Fibroblast of lung (primary cell): ENCODE results near the gene SUV39H1. TPM values are rescaled to one million over a fixed set of nuclear protein-coding genes. Genes with fewer than 3 reads are reported as not detected.

Source experiments
- DNase-seq, 2 donors: peaks; one replicate each; pipeline versions ENCODE4 v3.0.0 to v3.0.0-alpha.2; 2010; ENCODE audit warnings: low read depth in 2 of 2
- H2AFZ ChIP-seq: 2 replicates; pipeline ENCODE4 v1.5.1; 2012; ENCODE audit warnings: low read length, control low read depth, inconsistent platforms
- H3K27ac ChIP-seq: 2 replicates; pipeline ENCODE4 v1.5.1; 2011; ENCODE audit warnings: low read length, control low read depth; ENCODE audit not compliant: insufficient read depth
- H3K27me3 ChIP-seq: 2 replicates; pipeline ENCODE4 v1.5.1; 2011; ENCODE audit warnings: mild to moderate bottlenecking, low read length; ENCODE audit not compliant: control insufficient read depth, insufficient read depth
- H3K36me3 ChIP-seq: 2 replicates; pipeline ENCODE4 v1.5.1; 2011; ENCODE audit warnings: low read length; ENCODE audit not compliant: control insufficient read depth, insufficient read depth
- H3K4me1 ChIP-seq: 2 replicates; pipeline ENCODE4 v1.5.1; 2011; ENCODE audit warnings: low read length; ENCODE audit not compliant: control insufficient read depth, insufficient read depth; ENCODE audit errors: extremely low read depth
- H3K4me2 ChIP-seq: 2 replicates; pipeline ENCODE4 v1.5.1; 2011; ENCODE audit warnings: low read length, control low read depth; ENCODE audit not compliant: insufficient read depth; ENCODE audit errors: extremely low read depth
- H3K4me3 ChIP-seq, 4 experiments: fragments of 200-600 bp in 1 of 4; sonication (generic) in 1 of 4; replicated peaks in 1 of 4; 2 replicates each; pipeline ENCODE4 v1.5.1; 2011 to 2016; ENCODE audit warnings: low read length in 4 of 4, low read depth in 3 of 4, mild to moderate bottlenecking in 3 of 4, control low read depth in 2 of 4, inconsistent platforms in 1 of 4, mixed read lengths in 1 of 4; ENCODE audit not compliant: insufficient read depth in 1 of 4; ENCODE audit errors: control extremely low read depth in 1 of 4
- H3K79me2 ChIP-seq: 2 replicates; pipeline ENCODE4 v1.5.1; 2012; ENCODE audit warnings: mild to moderate bottlenecking, low read length, inconsistent platforms; ENCODE audit not compliant: control insufficient read depth, insufficient read depth
- H3K9ac ChIP-seq: 2 replicates; pipeline ENCODE4 v1.5.1; 2011; ENCODE audit warnings: mild to moderate bottlenecking, low read length, control low read depth; ENCODE audit not compliant: insufficient read depth
- H3K9me3 ChIP-seq: 2 replicates; pipeline ENCODE4 v1.5.1; 2012; ENCODE audit warnings: low read depth, low read length; ENCODE audit not compliant: control insufficient read depth, insufficient read depth
- H4K20me1 ChIP-seq: 2 replicates; pipeline ENCODE4 v1.5.1; 2011; ENCODE audit warnings: low read length; ENCODE audit not compliant: control insufficient read depth, insufficient read depth; ENCODE audit errors: extremely low read depth
- CTCF ChIP-seq, 2 donors: IDR thresholded peaks in 1 of 2; conservative IDR thresholded peaks in 1 of 2; 1 replicate in 1 of 2; 2 replicates in 1 of 2; pipeline ENCODE4 v1.5.1; 2011 to 2012; ENCODE audit warnings: low read length in 2 of 2, control low read depth in 1 of 2, inconsistent platforms in 1 of 2, low read depth in 1 of 2, mild to moderate bottlenecking in 1 of 2
- EZH2 ChIP-seq: IDR thresholded peaks from 2 replicates; pipeline ENCODE4 v1.5.1; 2012; ENCODE audit warnings: low read length, control low read depth, mild to moderate bottlenecking; ENCODE audit errors: missing control alignments
- polyA plus RNA-seq, 2 donors: library from polyadenylated mRNA; depleted of rRNA in 1 of 2; stranded (reverse) in 1 of 2; unstranded in 1 of 2; fragments of >200 nt; gene quantifications; 2 replicates each; pipeline ENCODE4 v1.2.1, GENCODE V29; 2011 to 2012; ENCODE audit warnings: missing spikeins in 1 of 2
- total RNA-seq: library from RNA; depleted of rRNA; stranded (reverse); fragments of >200 nt; gene quantifications from 2 replicates; pipeline ENCODE4 v1.2.1, GENCODE V29; 2014

The SUV39H1 gene
- total and polyA plus RNA-seq, 2 donors (not counting 1 experiment from before 2014, with no cell fraction given): 1.5 to 2.8 TPM

GRCh38 chrX:48702716-48703115 is 6.2 kb downstream of the SUV39H1 start:
- TF ChIP-seq EZH2 (no peak), CTCF (conservative IDR thresholded peaks at IDR 0.05 in 1 of 2, IDR thresholded peaks at IDR 0.05 in 1 of 2; ENCODE audit: low read depth in 1 of 2, low read length in 2 of 2) (no peak)
- peaks cover 2% of the 10 kb centered on the region for H3K36me3 ChIP-seq

DNA sequence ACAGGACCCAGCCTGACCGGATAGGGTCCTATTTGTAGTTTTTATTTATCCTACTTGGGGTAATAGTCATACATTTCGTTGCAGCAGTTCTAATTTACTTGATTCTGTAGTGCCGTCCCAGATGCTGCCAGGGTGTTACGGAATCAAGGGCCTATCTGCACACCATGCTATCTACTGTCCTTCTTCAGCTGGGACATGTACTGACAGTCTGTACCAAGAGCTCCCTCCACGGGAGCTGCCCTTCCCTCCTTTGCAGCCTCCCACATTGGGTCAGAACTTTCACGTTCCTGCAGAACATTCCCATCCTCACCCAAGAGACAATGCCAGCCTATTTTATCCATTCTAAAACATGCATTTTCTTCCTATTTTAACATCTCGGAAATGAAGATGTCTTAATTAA is 6.7 kb downstream of the SUV39H1 start:
- H3K9ac ChIP-seq: no peak overlapping the region
- no peak overlapping the region for H3K27ac ChIP-seq
- no peaks in the 10 kb centered on the region for H3K4me1 ChIP-seq
- H3K36me3 ChIP-seq: peaks cover 2% of the 10 kb centered on the region
- no peak overlapping the region for H2AFZ ChIP-seq
- no peak overlapping the region for H3K4me2 ChIP-seq
- TF ChIP-seq CTCF (conservative IDR thresholded peaks at IDR 0.05 in 1 of 2, IDR thresholded peaks at IDR 0.05 in 1 of 2; ENCODE audit: low read depth in 1 of 2, low read length in 2 of 2) (no peak), EZH2 (no peak)
- H3K4me3 ChIP-seq: no peak overlapping the region
- H3K27me3 ChIP-seq: no peaks in the 10 kb centered on the region
- H3K79me2 ChIP-seq: peaks cover 2% of the 10 kb centered on the region
- no peaks in the 10 kb centered on the region for H3K9me3 ChIP-seq
- H4K20me1 ChIP-seq: no peaks in the 10 kb centered on the region
- DNase-seq: no peak

More at GRCh38 chrX:48702716-48703115, 6.2 kb downstream of the SUV39H1 start:
- no peak overlapping the region for H3K27ac ChIP-seq
- no peak overlapping the region for H3K4me2 ChIP-seq
- H3K9me3 ChIP-seq: no peaks in the 10 kb centered on the region
- H3K9ac ChIP-seq: no peak overlapping the region
- H3K27me3 ChIP-seq: no peaks in the 10 kb centered on the region
- H3K4me1 ChIP-seq: no peaks in the 10 kb centered on the region
- no peaks in the 10 kb centered on the region for H4K20me1 ChIP-seq
- no peak overlapping the region for H2AFZ ChIP-seq
- DNase-seq: no peak
- peaks cover 2% of the 10 kb centered on the region for H3K79me2 ChIP-seq
- H3K4me3 ChIP-seq: no peak overlapping the region

- Histone ChIP-seq H3K36me3 (peaks cover 2% of the 10 kb centered on the region), H3K79me2 (peaks cover 1% of the 10 kb centered on the region), H3K27me3 (no peaks in the 10 kb centered on the region), H3K4me1 (no peaks in the 10 kb centered on the region), H3K4me3 (no peak overlapping the region), H4K20me1 (no peaks in the 10 kb centered on the region), H2AFZ (no peak overlapping the region), H3K9ac (no peak overlapping the region), H3K27ac (no peak overlapping the region), H3K9me3 (no peaks in the 10 kb centered on the region), H3K4me2 (no peak overlapping the region)
- TF ChIP-seq EZH2 (no peak), CTCF (conservative IDR thresholded peaks at IDR 0.05 in 1 of 2, IDR thresholded peaks at IDR 0.05 in 1 of 2; ENCODE audit: low read depth in 1 of 2, low read length in 2 of 2) (peak in 1 of 2 donors; percentile 4)
- DNase-seq: peak; percentile 17 to 25
These were observed 7.3 kb downstream of the SUV39H1 start for GRCh38 chrX:48703642-48704481.
